Suprapubic skin (tissue), 4 donors: ENCODE measurements around the gene SLAIN2.

Source experiments
- POLR2A ChIP-seq, 2 donors: fragments of 450-650 bp; IDR thresholded peaks; one replicate each; pipeline ENCODE4 v1.6.1; 2017; ENCODE audit warnings: antibody characterized with exemption in 2 of 2, mild to moderate bottlenecking in 2 of 2, moderate library complexity in 2 of 2
- POLR2AphosphoS5 ChIP-seq, 3 donors: sonication (generic); formaldehyde crosslinking; IDR thresholded peaks; one replicate each; pipeline ENCODE4 v1.6.1; 2017; ENCODE audit warnings: antibody characterized with exemption in 3 of 3
- TF ChIP-seq, protein P1 (sequence below), 2 donors: fragments of 200-600 bp in 1 of 2; fragments of 450-650 bp in 1 of 2; sonication (generic) in 1 of 2; IDR thresholded peaks; one replicate each; pipeline ENCODE4 v1.5.1; 2016 to 2019; ENCODE audit warnings: antibody characterized with exemption in 2 of 2, mild to moderate bottlenecking in 1 of 2, moderate library complexity in 1 of 2

DNA sequence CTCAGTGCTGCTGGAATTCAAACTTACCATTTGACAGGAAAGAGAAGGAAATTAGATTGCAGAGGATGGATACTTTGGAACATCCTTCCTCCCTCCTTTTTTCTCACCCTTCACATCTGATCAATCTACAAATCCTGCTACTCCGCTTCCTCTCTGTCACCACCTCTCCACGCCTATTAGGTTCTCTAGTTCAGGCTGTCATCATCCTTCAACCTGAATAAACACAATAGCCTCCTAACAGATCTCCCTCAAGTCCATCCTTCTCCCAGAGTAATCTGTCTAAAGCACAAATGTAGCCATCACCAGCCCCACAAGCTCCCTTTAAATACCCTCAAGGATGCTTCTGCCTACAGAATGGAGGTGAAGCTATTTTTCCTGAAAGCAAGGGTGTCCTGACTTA lies 20.0 kb upstream of the SLAIN2 start:
- TF ChIP-seq, protein P1, sequence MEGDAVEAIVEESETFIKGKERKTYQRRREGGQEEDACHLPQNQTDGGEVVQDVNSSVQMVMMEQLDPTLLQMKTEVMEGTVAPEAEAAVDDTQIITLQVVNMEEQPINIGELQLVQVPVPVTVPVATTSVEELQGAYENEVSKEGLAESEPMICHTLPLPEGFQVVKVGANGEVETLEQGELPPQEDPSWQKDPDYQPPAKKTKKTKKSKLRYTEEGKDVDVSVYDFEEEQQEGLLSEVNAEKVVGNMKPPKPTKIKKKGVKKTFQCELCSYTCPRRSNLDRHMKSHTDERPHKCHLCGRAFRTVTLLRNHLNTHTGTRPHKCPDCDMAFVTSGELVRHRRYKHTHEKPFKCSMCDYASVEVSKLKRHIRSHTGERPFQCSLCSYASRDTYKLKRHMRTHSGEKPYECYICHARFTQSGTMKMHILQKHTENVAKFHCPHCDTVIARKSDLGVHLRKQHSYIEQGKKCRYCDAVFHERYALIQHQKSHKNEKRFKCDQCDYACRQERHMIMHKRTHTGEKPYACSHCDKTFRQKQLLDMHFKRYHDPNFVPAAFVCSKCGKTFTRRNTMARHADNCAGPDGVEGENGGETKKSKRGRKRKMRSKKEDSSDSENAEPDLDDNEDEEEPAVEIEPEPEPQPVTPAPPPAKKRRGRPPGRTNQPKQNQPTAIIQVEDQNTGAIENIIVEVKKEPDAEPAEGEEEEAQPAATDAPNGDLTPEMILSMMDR (IDR thresholded peaks at IDR 0.05) = no peak
- TF ChIP-seq POLR2A (IDR thresholded peaks at IDR 0.05) (no peak), POLR2AphosphoS5 (IDR thresholded peaks at IDR 0.05) (no peak)
